Activated naive CD4-positive, alpha-beta T cell treated with anti-CD3 and anti-CD28 coated beads, Interleukin-2, amount 50 U/mL, for 72 hours (primary cell): ENCODE data around the gene GIT1. TPM values are rescaled to one million over a fixed set of nuclear protein-coding genes. Genes with fewer than 3 reads are reported as not detected.
A peak's percentile ranks its signal among the peaks of the same experiment; 100 is the strongest.

ENCODE experiments used
- ATAC-seq, 2 donors: fragments of 150-1000 bp; cut with Tn5 transposase; 2 replicates each; pipeline ENCODE4 v1.10.0; 2021; ENCODE audit warnings: mild to moderate bottlenecking in 2 of 2, moderate library complexity in 2 of 2
- DNase-seq, 2 donors: peaks; one replicate each; pipeline ENCODE4 v3.0.0; 2021 to 2022; ENCODE audit warnings: low spot score in 2 of 2
- H3K27ac Mint-ChIP-seq, 2 donors: one replicate each; pipeline ENCODE4 v1.8.0; 2022; ENCODE audit warnings: mild to moderate bottlenecking in 2 of 2, mixed read lengths in 2 of 2
- H3K36me3 Mint-ChIP-seq, 2 donors: one replicate each; pipeline ENCODE4 v1.8.0; 2022; ENCODE audit warnings: mixed read lengths in 2 of 2
- H3K9me3 Mint-ChIP-seq, 2 donors: one replicate each; pipeline ENCODE4 v1.8.0; 2022; ENCODE audit warnings: mixed read lengths in 2 of 2
- total RNA-seq, 2 donors: library from RNA; stranded (reverse); gene quantifications; one replicate each; pipeline ENCODE4 v1.2.3, GENCODE V29; 2022

Gene GIT1
- total RNA-seq, 2 donors from 2014 or later, result 49.8 to 67.8 TPM

DNA sequence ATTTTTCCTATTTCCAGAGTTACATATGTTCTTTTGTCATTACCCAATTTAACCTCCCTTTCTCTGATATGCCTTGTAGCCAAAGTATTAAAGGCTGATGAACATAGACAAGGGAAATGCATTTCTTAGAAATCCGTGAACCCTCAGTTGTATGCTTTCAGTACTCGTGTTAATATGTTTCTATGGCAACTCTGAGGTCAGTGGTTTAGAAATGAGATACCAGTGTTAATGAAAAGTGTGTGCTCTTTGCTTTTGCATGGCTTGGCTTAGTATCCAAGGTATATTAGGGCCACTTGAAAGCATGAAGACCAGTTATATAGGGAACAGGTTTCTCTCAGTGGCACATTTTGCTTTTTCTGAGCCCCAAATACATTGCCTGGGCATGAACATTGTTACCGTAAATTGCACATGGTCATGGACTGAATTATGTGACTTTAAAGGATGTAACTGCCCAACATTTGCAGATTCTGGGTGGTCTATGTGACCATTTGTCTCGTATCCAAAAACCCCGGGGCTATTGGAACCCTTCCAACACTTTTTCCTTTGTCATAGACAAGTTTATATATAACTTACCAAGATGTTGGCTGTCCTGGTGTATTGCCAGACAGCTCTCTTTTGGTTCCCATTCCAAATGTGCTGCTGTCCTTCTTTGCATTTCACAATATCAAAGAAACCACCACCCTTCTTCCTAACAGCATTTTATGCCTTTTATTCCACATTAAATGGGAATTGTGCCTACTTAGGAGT, 40.1 kb downstream of the GIT1 start:
- H3K27ac Mint-ChIP-seq, result no peak overlapping the region
- no peak for DNase-seq
- peak in 1 of 2 donors; percentile 78 for ATAC-seq

DNA sequence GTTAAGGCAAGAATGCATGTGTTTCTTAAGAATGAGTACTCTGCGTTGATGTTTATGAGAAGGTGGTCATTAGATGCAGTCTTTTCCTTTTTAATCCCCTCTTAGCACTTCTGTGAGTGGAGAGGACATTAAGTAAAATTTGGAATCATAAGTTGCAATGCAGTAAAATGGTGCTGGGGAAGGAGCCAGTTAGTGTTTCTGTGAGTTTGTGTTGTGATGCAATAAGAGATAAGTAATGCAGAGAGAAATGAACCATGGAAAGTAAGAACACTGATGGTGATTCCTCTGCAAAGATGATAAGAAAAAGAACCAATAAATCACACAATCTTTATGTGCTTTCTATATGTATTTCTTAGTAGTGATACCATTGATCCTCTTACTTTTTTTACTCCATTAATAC, 42.6 kb downstream of the GIT1 start:
- no peak for DNase-seq
- Mint-ChIP-seq H3K27ac (no peak overlapping the region), H3K36me3 (peaks cover 0 to 5% of the 10 kb centered on the region in 2 donors), H3K9me3 (no peaks in the 10 kb centered on the region)
- ATAC-seq, result no peak

More for the DNA sequence above, 40.1 kb downstream of the GIT1 start:
- H3K9me3 Mint-ChIP-seq, result no peaks in the 10 kb centered on the region
- no peaks in the 10 kb centered on the region for H3K36me3 Mint-ChIP-seq

DNA sequence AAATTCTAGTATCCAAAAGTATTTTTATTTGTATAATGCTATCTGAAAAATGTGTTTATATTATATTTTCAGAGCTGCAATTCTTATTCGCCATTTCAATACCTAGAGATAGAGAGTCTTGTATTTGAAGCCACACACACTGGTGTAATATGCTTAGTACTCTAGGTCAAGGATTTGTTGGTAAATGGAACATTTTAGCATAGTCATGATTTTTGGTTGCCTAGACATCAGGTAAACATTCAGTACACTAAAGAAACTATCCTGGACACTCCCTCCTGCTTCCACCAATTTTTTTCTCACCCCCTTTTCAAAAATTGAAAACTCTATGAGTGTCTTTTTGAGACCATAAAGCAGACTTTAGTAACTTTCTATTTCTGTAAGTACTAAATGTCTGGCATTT, 43.4 kb downstream of the GIT1 start:
- Mint-ChIP-seq H3K9me3 (no peaks in the 10 kb centered on the region), H3K36me3 (peaks cover 0 to 5% of the 10 kb centered on the region in 2 donors), H3K27ac (no peak overlapping the region)
- ATAC-seq, result no peak
- DNase-seq, result no peak

DNA sequence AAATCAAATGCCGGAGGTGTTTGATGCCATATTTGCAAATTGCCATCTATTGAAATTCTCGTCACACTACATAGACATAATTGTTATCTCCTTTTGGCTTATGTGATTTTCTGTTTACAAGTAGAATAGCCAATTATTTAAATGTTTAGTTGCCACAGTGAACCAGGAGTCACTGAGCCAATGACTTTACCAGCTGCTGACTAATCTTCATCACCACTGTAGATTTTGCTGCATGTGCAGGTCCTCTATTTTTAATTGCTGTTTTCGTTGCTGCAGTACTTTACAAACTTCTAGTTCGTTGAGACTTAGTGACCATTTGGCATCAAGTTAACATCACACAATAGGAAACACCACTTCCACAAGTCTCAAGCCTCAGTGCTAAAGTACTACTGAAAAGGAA, 45.4 kb downstream of the GIT1 start:
- ATAC-seq (no peak), DNase-seq (no peak)
- Mint-ChIP-seq H3K36me3 (peaks cover 0 to 5% of the 10 kb centered on the region in 2 donors), H3K27ac (no peak overlapping the region), H3K9me3 (no peaks in the 10 kb centered on the region)

DNA sequence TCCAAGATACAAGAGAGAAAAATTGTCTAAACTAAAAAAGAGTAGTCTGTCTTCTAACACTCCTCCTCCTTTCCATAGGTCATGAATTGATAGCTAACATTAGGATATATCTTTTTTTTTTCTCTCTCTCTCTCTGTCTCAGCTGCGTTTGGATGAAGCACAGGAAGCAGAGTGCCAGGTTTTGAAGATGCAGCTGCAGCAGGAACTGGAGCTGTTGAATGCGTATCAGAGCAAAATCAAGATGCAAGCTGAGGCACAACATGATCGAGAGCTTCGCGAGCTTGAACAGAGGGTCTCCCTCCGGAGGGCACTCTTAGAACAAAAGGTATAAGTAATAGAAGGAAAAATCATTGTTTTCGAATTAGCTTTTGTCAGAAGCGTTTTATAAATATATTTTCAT, 55.5 kb downstream of the GIT1 start:
- no peak for DNase-seq
- Mint-ChIP-seq H3K9me3 (no peaks in the 10 kb centered on the region), H3K36me3 (peaks cover 6 to 7% of the 10 kb centered on the region in 2 donors), H3K27ac (no peak overlapping the region)
- no peak for ATAC-seq

DNA sequence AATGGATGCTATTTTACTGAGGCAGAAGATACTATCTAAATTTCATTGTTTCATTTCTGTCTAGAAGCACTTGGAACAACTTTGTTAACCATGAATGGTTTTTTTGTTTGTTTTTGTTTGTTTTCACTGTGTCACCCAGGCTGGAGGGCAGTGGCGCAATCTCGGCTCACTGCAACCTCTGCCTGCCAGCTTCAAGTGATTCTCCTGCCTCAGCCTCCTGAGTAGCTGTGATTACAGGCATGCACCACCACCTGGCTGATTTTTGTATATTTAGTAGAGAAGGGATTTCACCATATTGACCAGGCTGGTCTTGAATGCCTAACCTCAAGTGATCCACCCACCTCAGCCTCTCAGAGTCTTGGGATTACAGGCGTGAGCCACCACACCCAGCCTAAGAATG, 63.1 kb downstream of the GIT1 start:
- no peaks in the 10 kb centered on the region for H3K9me3 Mint-ChIP-seq
- DNase-seq, result no peak
- no peaks in the 10 kb centered on the region for H3K36me3 Mint-ChIP-seq
- peak in 1 of 2 donors; percentile 31 for ATAC-seq
- no peak overlapping the region for H3K27ac Mint-ChIP-seq

DNA sequence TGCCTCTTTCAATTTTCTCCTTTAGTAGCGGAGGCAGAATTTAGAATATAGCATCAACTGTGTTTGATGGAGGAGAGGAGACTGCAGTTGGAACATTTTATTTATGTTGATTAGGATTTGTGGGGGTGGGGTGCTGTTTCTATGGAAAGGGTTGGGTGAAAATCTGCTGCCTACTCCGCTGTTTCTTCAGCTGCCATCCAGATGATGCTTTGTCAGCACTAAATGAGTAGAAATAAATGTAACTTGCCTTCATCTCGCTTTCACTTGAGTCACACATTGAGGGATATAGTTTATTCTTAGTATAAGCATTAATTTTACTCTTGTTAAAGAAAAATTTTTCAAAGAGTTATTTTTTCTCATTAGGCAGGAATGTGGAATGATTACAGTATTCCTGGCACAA, 64.8 kb downstream of the GIT1 start:
- no peak for ATAC-seq
- Mint-ChIP-seq H3K9me3 (no peaks in the 10 kb centered on the region), H3K36me3 (no peaks in the 10 kb centered on the region), H3K27ac (no peak overlapping the region)
- DNase-seq, result no peak

Other genes with a start within 250 kb of the GIT1 start
- 10 to 100 TPM; 31.6 to 37.9 TPM for gene TAOK1, start 199.3 kb downstream of the GIT1 start, total RNA-seq
- 10 to 100 TPM in 1 of 2 donors, 1 to 10 TPM in 1; 5.1 to 10.6 TPM for gene ABHD15, start 22.6 kb downstream of the GIT1 start, total RNA-seq
- 10 to 100 TPM; 29.9 to 52.1 TPM for gene TP53I13, start 20.9 kb downstream of the GIT1 start, total RNA-seq
- gene ANKRD13B, start 3.5 kb upstream of the GIT1 start, total RNA-seq, result 10 to 100 TPM in 1 of 2 donors, 1 to 10 TPM in 1; 8.9 to 25.3 TPM
- gene CORO6, start 33.3 kb upstream of the GIT1 start, total RNA-seq, result 10 to 100 TPM; 17.3 to 47.3 TPM